Activated T-cell treated with anti-CD3 and anti-CD28 coated beads, Interleukin-2, amount 50 U/mL, for 72 hours (primary cell): Measurements from ENCODE around the gene USP32. TPM values are rescaled to one million over a fixed set of nuclear protein-coding genes. Genes with fewer than 3 reads are reported as not detected.
"Not testable (repeated sequence)": the region's sequence is repeated elsewhere in the genome, so short reads cannot be mapped to it uniquely, and the experiment has no call there.

Experiments used
- ATAC-seq, 2 donors: fragments of 150-1000 bp; cut with Tn5 transposase; replicated peaks in 1 of 2; 2 replicates each; pipeline ENCODE4 v1.10.0; 2021; ENCODE audit warnings: moderate library complexity in 2 of 2, mild to moderate bottlenecking in 1 of 2
- DNase-seq, 2 donors: peaks; one replicate each; pipeline ENCODE4 v3.0.0; 2021 to 2022; ENCODE audit warnings: mixed read lengths in 1 of 2
- H3K27ac Mint-ChIP-seq: one replicate; pipeline ENCODE4 v1.8.0; 2022; ENCODE audit warnings: mild to moderate bottlenecking, moderate library complexity, mixed read lengths
- H3K27me3 Mint-ChIP-seq: one replicate; pipeline ENCODE4 v1.8.0; 2022; ENCODE audit warnings: low read depth, mixed read lengths
- H3K36me3 Mint-ChIP-seq, 2 donors: one replicate each; pipeline ENCODE4 v1.8.0; 2022; ENCODE audit warnings: mixed read lengths in 2 of 2, mild to moderate bottlenecking in 1 of 2; ENCODE audit not compliant: insufficient read depth in 2 of 2
- H3K4me1 Mint-ChIP-seq: one replicate; pipeline ENCODE4 v1.8.0; 2022; ENCODE audit warnings: low read depth, mixed read lengths
- H3K4me3 Mint-ChIP-seq, 2 donors: one replicate each; pipeline ENCODE4 v1.8.0; 2022; ENCODE audit warnings: mild to moderate bottlenecking in 2 of 2, mixed read lengths in 2 of 2, moderate library complexity in 2 of 2
- H3K9me3 Mint-ChIP-seq, 2 donors: one replicate each; pipeline ENCODE4 v1.8.0; 2022; ENCODE audit warnings: mixed read lengths in 2 of 2
- total RNA-seq, 2 donors: library from RNA; stranded (reverse); gene quantifications; one replicate each; pipeline ENCODE4 v1.2.3, GENCODE V29; 2022

The USP32 gene
- total RNA-seq, 2 donors from 2014 or later: 42.4 to 48.8 TPM

- not testable (repeated sequence) for DNase-seq, H3K27ac Mint-ChIP-seq, H3K9me3 Mint-ChIP-seq, H3K4me1 Mint-ChIP-seq, ATAC-seq, H3K36me3 Mint-ChIP-seq, H3K27me3 Mint-ChIP-seq, H3K4me3 Mint-ChIP-seq
Measured at GRCh38 chr17:60205782-60206181, 186.2 kb downstream of the USP32 start.

- not testable (repeated sequence) for H3K9me3 Mint-ChIP-seq, H3K4me1 Mint-ChIP-seq, H3K27me3 Mint-ChIP-seq, ATAC-seq, H3K36me3 Mint-ChIP-seq, DNase-seq, H3K27ac Mint-ChIP-seq, H3K4me3 Mint-ChIP-seq
Measured at GRCh38 chr17:60198630-60199029, 193.3 kb downstream of the USP32 start.

- DNase-seq, H3K36me3 Mint-ChIP-seq, H3K27me3 Mint-ChIP-seq, H3K4me3 Mint-ChIP-seq, H3K4me1 Mint-ChIP-seq, H3K9me3 Mint-ChIP-seq, H3K27ac Mint-ChIP-seq, ATAC-seq: not testable (repeated sequence)
Measured at GRCh38 chr17:60194141-60194540, 197.8 kb downstream of the USP32 start.

- no peak overlapping the region for H3K4me3 Mint-ChIP-seq
- ATAC-seq (no peak), DNase-seq (no peak)
- no peaks in the 10 kb centered on the region for H3K27me3 Mint-ChIP-seq
- no peaks in the 10 kb centered on the region for H3K9me3 Mint-ChIP-seq
- no peak overlapping the region for H3K27ac Mint-ChIP-seq
- no peaks in the 10 kb centered on the region for H3K4me1 Mint-ChIP-seq
- peaks cover 0 to 4% of the 10 kb centered on the region in 2 donors for H3K36me3 Mint-ChIP-seq
Measured at GRCh38 chr17:60193482-60193881, 198.5 kb downstream of the USP32 start.

GRCh38 chr17:60193032-60193431, 198.9 kb downstream of the USP32 start:
- not testable (repeated sequence) for H3K4me1 Mint-ChIP-seq, DNase-seq, H3K9me3 Mint-ChIP-seq, H3K36me3 Mint-ChIP-seq, H3K4me3 Mint-ChIP-seq, ATAC-seq, H3K27ac Mint-ChIP-seq, H3K27me3 Mint-ChIP-seq

GRCh38 chr17:60190032-60190431, 201.9 kb downstream of the USP32 start:
- H3K9me3 Mint-ChIP-seq, DNase-seq, ATAC-seq, H3K4me1 Mint-ChIP-seq, H3K27ac Mint-ChIP-seq, H3K36me3 Mint-ChIP-seq, H3K4me3 Mint-ChIP-seq, H3K27me3 Mint-ChIP-seq: not testable (repeated sequence)

GRCh38 chr17:60188759-60189158, 203.2 kb downstream of the USP32 start:
- no peak for DNase-seq
- Mint-ChIP-seq H3K27ac (no peak overlapping the region), H3K9me3 (no peaks in the 10 kb centered on the region), H3K4me1 (no peaks in the 10 kb centered on the region), H3K36me3 (peaks cover 2 to 4% of the 10 kb centered on the region in 2 donors), H3K4me3 (no peak overlapping the region), H3K27me3 (no peaks in the 10 kb centered on the region)
- no peak for ATAC-seq

GRCh38 chr17:60186846-60187745, 204.8 kb downstream of the USP32 start:
- H3K36me3 Mint-ChIP-seq, DNase-seq: not testable (repeated sequence)

GRCh38 chr17:60186372-60186771, 205.6 kb downstream of the USP32 start:
- not testable (repeated sequence) for H3K36me3 Mint-ChIP-seq, H3K4me1 Mint-ChIP-seq, DNase-seq, H3K4me3 Mint-ChIP-seq, H3K27me3 Mint-ChIP-seq, ATAC-seq, H3K27ac Mint-ChIP-seq, H3K9me3 Mint-ChIP-seq

More at GRCh38 chr17:60186846-60187745, 204.8 kb downstream of the USP32 start:
- H3K4me3 Mint-ChIP-seq, H3K4me1 Mint-ChIP-seq, H3K9me3 Mint-ChIP-seq, H3K27me3 Mint-ChIP-seq, H3K27ac Mint-ChIP-seq, ATAC-seq: not testable (repeated sequence)

GRCh38 chr17:60180380-60180779, 211.6 kb downstream of the USP32 start:
- H3K9me3 Mint-ChIP-seq, DNase-seq, ATAC-seq, H3K27me3 Mint-ChIP-seq, H3K27ac Mint-ChIP-seq, H3K36me3 Mint-ChIP-seq, H3K4me3 Mint-ChIP-seq, H3K4me1 Mint-ChIP-seq: not testable (repeated sequence)

- not testable (repeated sequence) for H3K4me3 Mint-ChIP-seq, H3K27me3 Mint-ChIP-seq, H3K36me3 Mint-ChIP-seq, H3K4me1 Mint-ChIP-seq, ATAC-seq, DNase-seq, H3K9me3 Mint-ChIP-seq
- H3K27ac Mint-ChIP-seq: peak overlapping the region; percentile 46
Measured at GRCh38 chr17:60178180-60178579, 213.8 kb downstream of the USP32 start.

GRCh38 chr17:60176763-60177162, 215.2 kb downstream of the USP32 start:
- H3K4me1 Mint-ChIP-seq, DNase-seq, H3K4me3 Mint-ChIP-seq, H3K27me3 Mint-ChIP-seq, H3K9me3 Mint-ChIP-seq, ATAC-seq, H3K27ac Mint-ChIP-seq, H3K36me3 Mint-ChIP-seq: not testable (repeated sequence)

- H3K9me3 Mint-ChIP-seq, DNase-seq, H3K36me3 Mint-ChIP-seq, H3K27me3 Mint-ChIP-seq, H3K27ac Mint-ChIP-seq, H3K4me3 Mint-ChIP-seq, ATAC-seq: not testable (repeated sequence)
- H3K4me1 Mint-ChIP-seq: peaks cover 21% of the 10 kb centered on the region
Measured at GRCh38 chr17:60174767-60175166, 217.2 kb downstream of the USP32 start.

- no peak overlapping the region for H3K4me3 Mint-ChIP-seq
- no peaks in the 10 kb centered on the region for H3K27me3 Mint-ChIP-seq
Measured at GRCh38 chr17:60174035-60174434, 217.9 kb downstream of the USP32 start.

More at GRCh38 chr17:60174035-60174434, 217.9 kb downstream of the USP32 start:
- H3K9me3 Mint-ChIP-seq: no peaks in the 10 kb centered on the region
- peaks cover 24% of the 10 kb centered on the region for H3K4me1 Mint-ChIP-seq
- ATAC-seq (no peak), DNase-seq (no peak)
- H3K27ac Mint-ChIP-seq: no peak overlapping the region
- peaks cover 0 to 1% of the 10 kb centered on the region in 2 donors for H3K36me3 Mint-ChIP-seq
